C4-2B (cell line): ENCODE data around the gene SPSB1.

Source experiments
- CTCF ChIP-seq: fragments of 450-650 bp; conservative IDR thresholded peaks from 2 replicates; pipeline ENCODE4 v1.5.1; 2017; ENCODE audit warnings: mild to moderate bottlenecking
- ZFX ChIP-seq: fragments of 450-650 bp; IDR thresholded peaks from 2 replicates; pipeline ENCODE4 v1.6.1; 2017

- TF ChIP-seq CTCF, result no peak
- no peak for TF ChIP-seq ZFX
Measured at GRCh38 chr1:9270290-9270883, 22.3 kb upstream of the SPSB1 start.
